Endothelial cell of umbilical vein (primary cell): ENCODE measurements around the gene PYCR2. TPM values are rescaled to one million over a fixed set of nuclear protein-coding genes. Genes with fewer than 3 reads are reported as not detected.

ENCODE experiments used
- BruUV-seq: library from RNA; stranded (reverse); fragments of 400-500 nt; replicated peaks from 2 replicates; lab custom pipeline; 2021; lab: Mats Ljungman, UMichigan
- CTCF ChIA-PET: fragments of 300-600, 350-600 bp; sonication (Branson Sonifier 250); formaldehyde crosslinking; loops from one replicate; lab custom pipeline; 2021; ENCODE audit warnings: antibody characterized with exemption, inconsistent platforms; lab: Charles Lee
- POLR2A ChIA-PET: fragments of 300-600, 350-600 bp; sonication (Branson Sonifier 250); formaldehyde crosslinking; loops from one replicate; lab custom pipeline; 2021; ENCODE audit warnings: antibody characterized with exemption, inconsistent platforms; lab: Charles Lee
- DNase-seq: peaks from one replicate; pipeline ENCODE4 v3.0.0-alpha.2; 2011; ENCODE audit warnings: low read depth, low spot score
- FAIRE-seq: peaks from 2 replicates; lab custom pipeline; 2011; peaks lifted over from hg19 to GRCh38; lab: Jason Lieb, UNC
- H2AFZ ChIP-seq: 2 replicates; pipeline ENCODE4 v1.6.0; 2012; ENCODE audit warnings: low read depth, low read length, control low read depth, inconsistent platforms
- H3K27ac ChIP-seq: 2 replicates; pipeline ENCODE4 v1.5.1; 2011; ENCODE audit warnings: low read depth, mild to moderate bottlenecking, control low read depth, low read length, moderate library complexity; ENCODE audit not compliant: insufficient read depth
- H3K27me3 ChIP-seq, 2 experiments: 2 replicates each; pipeline versions ENCODE4 v1.6.0 to v1.6.1; 2011; ENCODE audit warnings: low read length in 2 of 2, mixed read lengths in 1 of 2; ENCODE audit not compliant: control insufficient read depth in 2 of 2, insufficient read depth in 2 of 2
- H3K36me3 ChIP-seq, 2 experiments: 2 replicates in 1 of 2; 3 replicates in 1 of 2; pipeline ENCODE4 v1.5.1; 2011; ENCODE audit warnings: low read length in 2 of 2, mild to moderate bottlenecking in 1 of 2, moderate library complexity in 1 of 2; ENCODE audit not compliant: control insufficient read depth in 2 of 2, insufficient read depth in 2 of 2; ENCODE audit errors: extremely low read depth in 1 of 2
- H3K4me1 ChIP-seq: 3 replicates; pipeline ENCODE4 v1.5.1; 2011; ENCODE audit warnings: mild to moderate bottlenecking, low read length; ENCODE audit not compliant: control insufficient read depth, insufficient read depth; ENCODE audit errors: extremely low read depth
- H3K4me2 ChIP-seq: 2 replicates; pipeline ENCODE4 v1.6.1; 2011; ENCODE audit warnings: low read length, control low read depth, mixed read lengths; ENCODE audit not compliant: insufficient read depth
- H3K4me3 ChIP-seq, 3 experiments: fragments of 200-600 bp in 1 of 3; sonication (generic), shearing (Covaris generic) in 1 of 3; replicated peaks in 1 of 3; 2 replicates each; pipeline ENCODE4 v1.5.1; 2011 to 2016; ENCODE audit warnings: control low read depth in 3 of 3, low read length in 3 of 3, mild to moderate bottlenecking in 2 of 3, inconsistent platforms in 1 of 3, low read depth in 1 of 3, moderate library complexity in 1 of 3; ENCODE audit not compliant: insufficient read depth in 1 of 3
- H3K79me2 ChIP-seq: 2 replicates; pipeline ENCODE4 v1.6.0; 2012; ENCODE audit warnings: low read length, inconsistent platforms; ENCODE audit not compliant: control insufficient read depth, insufficient read depth
- H3K9ac ChIP-seq: replicated peaks from 2 replicates; pipeline ENCODE3; 2011; ENCODE audit warnings: low read length, control low read depth; ENCODE audit not compliant: insufficient read depth; ENCODE audit errors: extremely low read depth
- H3K9me1 ChIP-seq: replicated peaks from 3 replicates; pipeline ENCODE4 v1.6.0; 2011; ENCODE audit warnings: mild to moderate bottlenecking, low read length; ENCODE audit not compliant: control insufficient read depth, insufficient read depth; ENCODE audit errors: extremely low read depth
- H3K9me3 ChIP-seq: replicated peaks from 2 replicates; pipeline ENCODE4 v1.5.1; 2012; ENCODE audit warnings: low read length, inconsistent platforms; ENCODE audit not compliant: control insufficient read depth, insufficient read depth
- H4K20me1 ChIP-seq: replicated peaks from 2 replicates; pipeline ENCODE3; 2011; ENCODE audit warnings: mild to moderate bottlenecking, low read length; ENCODE audit not compliant: control insufficient read depth, insufficient read depth; ENCODE audit errors: extremely low read depth
- CTCF ChIP-seq, 2 donors: IDR thresholded peaks; 1 replicate in 1 of 2; 2 replicates in 1 of 2; pipeline ENCODE4 v1.5.1; 2011; ENCODE audit warnings: low read length in 2 of 2, mild to moderate bottlenecking in 2 of 2, moderate library complexity in 2 of 2, control low read depth in 1 of 2, inconsistent platforms in 1 of 2, low read depth in 1 of 2; ENCODE audit not compliant: insufficient read depth in 1 of 2; ENCODE audit errors: extremely low read depth in 1 of 2
- EZH2 ChIP-seq: IDR thresholded peaks from 2 replicates; pipeline ENCODE4 v1.6.1; 2012; ENCODE audit warnings: borderline replicate concordance, low read depth, mild to moderate bottlenecking, moderate library complexity, low read length, inconsistent platforms; ENCODE audit not compliant: severe bottlenecking
- FOS ChIP-seq: IDR thresholded peaks from 2 replicates; pipeline ENCODE4 v1.6.1; 2011; ENCODE audit warnings: mild to moderate bottlenecking, low read length, moderate library complexity, borderline replicate concordance; ENCODE audit not compliant: insufficient read depth
- GATA2 ChIP-seq: IDR thresholded peaks from 2 replicates; pipeline ENCODE4 v1.7.0; 2011; ENCODE audit warnings: low read depth, mild to moderate bottlenecking, moderate library complexity, mixed read lengths, low read length; ENCODE audit not compliant: insufficient read length, insufficient read depth
- JUN ChIP-seq: IDR thresholded peaks from 2 replicates; pipeline ENCODE4 v1.6.1; 2011; ENCODE audit warnings: borderline replicate concordance, low read depth; ENCODE audit not compliant: insufficient read length, insufficient read depth
- MAX ChIP-seq: IDR thresholded peaks from 2 replicates; pipeline ENCODE4 v1.6.1; 2011; ENCODE audit not compliant: insufficient read depth, insufficient read length
- MYC ChIP-seq: IDR thresholded peaks from one replicate; pipeline ENCODE4 v1.6.1; 2011; ENCODE audit warnings: mild to moderate bottlenecking, low read depth, low read length
- POLR2A ChIP-seq: IDR thresholded peaks from 2 replicates; pipeline ENCODE4 v1.6.1; 2012; ENCODE audit warnings: low read depth, mild to moderate bottlenecking, control low read depth, low read length
- POLR2AphosphoS5 ChIP-seq: IDR thresholded peaks from 2 replicates; pipeline ENCODE4 v1.6.1; 2012; ENCODE audit warnings: low read depth, mild to moderate bottlenecking, control low read depth, low read length, moderate library complexity; ENCODE audit not compliant: insufficient read depth
- dilution Hi-C: fragments of 300-500 bp; cut with MboI; formaldehyde crosslinking; loops from one replicate; pipeline ENCODE4 v1.15.0; 2019; ENCODE audit warnings: low sequenced_read_pairs; ENCODE audit not compliant: extremely low pct_ligation_motif_present
- intact Hi-C: fragments of 100-400 bp; cut with micrococcal nuclease; formaldehyde crosslinking; loops from one replicate; pipeline ENCODE4 v1.10.0; 2022
- polyA plus RNA-seq, 4 experiments: library from polyadenylated mRNA; depleted of rRNA in 3 of 4; stranded (reverse) in 3 of 4; unstranded in 1 of 4; fragments of >200 nt; gene quantifications; 2 replicates each; pipeline versions ENCODE4 v1.2.1 to v1.2.3, GENCODE V29; 2011 to 2012; ENCODE audit warnings: missing spikeins in 1 of 4
- total RNA-seq: library from RNA; stranded (reverse); gene quantifications from 2 replicates; pipeline ENCODE4 v1.2.3, GENCODE V29; 2021

PYCR2 gene
- total and polyA plus RNA-seq, 2 donors (not counting 3 experiments of a cell fraction or from before 2014, with no cell fraction given) = 64.6 to 65.1 TPM

GRCh38 chr1:225915538-225915991 lies 8.5 kb downstream of the PYCR2 start:
- TF ChIP-seq MYC = no peak
- no peak for TF ChIP-seq POLR2A
- TF ChIP-seq MAX = no peak
- TF ChIP-seq CTCF (IDR thresholded peaks at IDR 0.05; ENCODE audit: extremely low read depth in 1 of 2, insufficient read depth in 1 of 2, low read depth in 1 of 2, low read length in 2 of 2) = no peak
- TF ChIP-seq EZH2 = no peak
- no peak for TF ChIP-seq POLR2AphosphoS5
- no peak for TF ChIP-seq FOS
- TF ChIP-seq JUN = no peak
- no peak for TF ChIP-seq GATA2
- DNase-seq (no peak), FAIRE-seq (no peak)
- no peak overlapping the region for H3K9ac ChIP-seq
- ChIA-PET CTCF (interaction anchor here (0.6 to 1.7 kb wide), 2 partner anchors 40 to 72 kb away, joined by 4 to 6 read pairs; no protein-coding TSS in a partner anchor), POLR2A (no interaction called here)
- H3K36me3 ChIP-seq = peaks cover 2 to 8% of the 10 kb centered on the region in 2 experiments
- no peak overlapping the region for H3K4me2 ChIP-seq
- no peaks in the 10 kb centered on the region for H3K79me2 ChIP-seq
- H2AFZ ChIP-seq = no peak overlapping the region
- no peak overlapping the region for H3K4me3 ChIP-seq
- BruUV-seq = no TSS peak
- H3K27ac ChIP-seq = no peak overlapping the region
- no peaks in the 10 kb centered on the region for H3K9me1 ChIP-seq
- dilution Hi-C loops = no loop called here
- no peaks in the 10 kb centered on the region for H3K9me3 ChIP-seq
- peaks cover 10% of the 10 kb centered on the region for H3K4me1 ChIP-seq
- intact Hi-C loops = no loop called here
- H3K27me3 ChIP-seq = no peaks in the 10 kb centered on the region
- no peaks in the 10 kb centered on the region for H4K20me1 ChIP-seq
